Peyer's patch (tissue), 4 donors: Measurements from ENCODE around the gene TNN.

Source experiments
- CTCF ChIP-seq, 6 experiments: fragments of 450-650 bp in 4 of 6; fragments of 200-600 bp in 2 of 6; sonication (generic) in 1 of 6; IDR thresholded peaks; one replicate each; pipeline ENCODE4 v1.5.1; 2017 to 2019; ENCODE audit warnings: antibody characterized with exemption in 6 of 6, mild to moderate bottlenecking in 3 of 6, moderate library complexity in 1 of 6
- POLR2A ChIP-seq, 2 donors: fragments of 450-650 bp; IDR thresholded peaks; one replicate each; pipeline ENCODE4 v1.5.1; 2017; ENCODE audit warnings: antibody characterized with exemption in 2 of 2, mild to moderate bottlenecking in 2 of 2, moderate library complexity in 2 of 2

GRCh38 chr1:175034775-175035174 lies 32.9 kb upstream of the TNN start:
- TF ChIP-seq POLR2A (IDR thresholded peaks at IDR 0.05) (no peak), CTCF (IDR thresholded peaks at IDR 0.05) (no peak)
